Epithelial cell of esophagus (primary cell): ENCODE data around the gene MMP11.
"Not testable (repeated sequence)": the region's sequence is repeated elsewhere in the genome, so short reads cannot be mapped to it uniquely, and the experiment has no call there.

ENCODE experiments used
- DNase-seq: peaks from one replicate; pipeline ENCODE4 v3.0.0; 2010; ENCODE audit warnings: low read depth
- H3K4me3 ChIP-seq: 2 replicates; pipeline ENCODE4 v1.5.1; 2011; ENCODE audit warnings: mild to moderate bottlenecking, low read length, control low read depth
- CTCF ChIP-seq: IDR thresholded peaks from 2 replicates; pipeline ENCODE4 v1.5.1; 2011; ENCODE audit warnings: low read depth, mild to moderate bottlenecking, low read length, control low read depth, inconsistent platforms; ENCODE audit not compliant: insufficient read depth; ENCODE audit errors: missing control alignments

The MMP11 gene

DNA sequence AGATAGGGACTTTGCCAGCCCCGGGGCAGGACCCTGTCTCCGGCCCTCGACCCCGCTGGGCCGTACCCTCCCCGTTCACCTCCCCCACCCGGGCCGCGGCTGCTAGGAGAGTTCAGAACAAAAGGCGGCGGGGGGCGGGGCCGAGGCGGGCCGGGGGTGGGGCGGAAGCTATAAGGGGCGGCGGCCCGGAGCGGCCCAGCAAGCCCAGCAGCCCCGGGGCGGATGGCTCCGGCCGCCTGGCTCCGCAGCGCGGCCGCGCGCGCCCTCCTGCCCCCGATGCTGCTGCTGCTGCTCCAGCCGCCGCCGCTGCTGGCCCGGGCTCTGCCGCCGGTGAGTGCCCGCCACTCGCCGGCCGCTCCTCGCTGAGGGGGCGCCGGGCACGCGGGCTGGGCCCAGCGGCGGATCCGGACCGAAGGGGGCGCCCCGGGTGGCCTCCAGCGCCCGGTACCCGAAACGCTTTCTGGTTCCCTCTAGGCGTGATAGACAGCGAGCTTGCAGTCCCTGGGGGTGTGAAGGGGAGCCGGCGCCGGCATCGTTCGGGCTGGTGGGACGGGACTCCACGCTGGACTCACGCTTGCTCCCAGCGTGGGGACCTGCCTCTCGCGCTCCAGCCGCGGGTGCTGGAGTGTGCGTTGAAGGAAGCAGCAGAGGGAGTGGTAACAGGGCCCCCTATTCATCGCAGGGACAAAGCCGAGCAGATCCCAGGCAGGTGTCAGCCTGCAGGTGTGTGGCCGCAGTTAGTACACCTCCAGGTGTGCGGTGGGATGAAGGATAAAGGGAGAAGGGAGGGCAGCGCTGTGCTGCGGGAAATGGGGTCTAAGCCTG is at the start of gene MMP11:
Gene MMP11, plus strand, starts transcription at position 201 of the 825 bp plus-strand sequence. Its CDS starts 22 bp downstream, at position 223.
- H3K4me3 ChIP-seq = peak within 1 kb of the TSS; percentile 32
- TF ChIP-seq CTCF = no peak
- DNase-seq = peak; percentile 17

GRCh38 chr22:23728108-23728507 is 44.5 kb upstream of the MMP11 start:
- H3K4me3 ChIP-seq, DNase-seq: not testable (repeated sequence)

DNA sequence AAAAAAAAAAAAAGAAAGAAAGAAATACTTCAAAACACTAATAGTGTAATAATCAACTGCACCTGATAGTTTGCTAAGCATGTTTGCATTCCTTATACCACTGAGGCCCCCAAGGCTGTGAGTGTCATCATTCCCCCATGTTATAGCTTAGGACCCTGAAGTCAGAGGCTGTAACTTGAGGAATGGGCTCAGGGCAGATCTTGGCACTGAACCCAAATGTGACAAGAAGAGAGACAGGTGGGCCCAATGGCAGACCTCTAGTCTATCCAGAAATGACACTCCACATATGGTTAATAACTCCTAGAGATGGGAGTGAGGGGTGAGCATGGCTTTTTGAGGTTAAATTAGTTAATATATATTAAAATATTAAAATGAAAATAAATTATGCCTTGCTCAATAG is 35.0 kb upstream of the MMP11 start:
- no peak for TF ChIP-seq CTCF
- no peak for DNase-seq
- H3K4me3 ChIP-seq = no peak overlapping the region

DNA sequence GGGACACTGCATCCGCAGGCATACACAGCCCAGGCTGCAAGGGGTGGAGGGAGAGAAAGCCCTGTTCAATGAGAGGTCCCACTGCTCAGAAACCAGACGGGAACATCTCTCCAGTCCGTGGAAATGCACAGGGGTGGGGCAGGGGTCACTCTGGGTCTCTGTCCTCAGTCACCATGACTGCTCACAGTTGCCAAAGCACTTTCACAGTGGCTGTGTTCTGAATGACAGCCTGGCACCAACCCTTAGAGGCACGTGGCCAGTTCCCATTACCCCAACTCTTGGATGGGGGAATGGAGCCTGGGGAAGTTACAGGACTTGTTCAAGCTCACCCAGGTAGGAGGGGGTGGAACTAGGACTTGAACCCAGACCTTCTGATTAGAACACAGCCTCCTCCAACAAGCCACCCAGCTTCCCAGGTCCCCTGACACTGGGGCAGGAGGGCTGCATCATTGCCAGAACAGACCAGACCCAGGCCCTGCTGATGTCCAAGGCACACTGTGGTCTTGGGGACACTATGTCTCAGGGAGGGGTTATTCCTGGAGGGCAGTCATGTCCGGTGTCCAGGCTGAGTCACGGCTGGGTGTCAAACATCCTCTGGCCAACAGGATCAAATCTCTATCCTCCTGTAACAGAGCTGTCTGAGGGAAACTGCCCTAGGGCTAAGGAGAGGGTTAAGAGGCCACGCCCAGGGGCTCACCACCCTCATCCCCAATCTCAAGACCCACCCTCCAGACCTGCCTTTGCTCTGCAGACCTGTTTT is 30.0 kb upstream of the MMP11 start:
- no peak for DNase-seq

DNA sequence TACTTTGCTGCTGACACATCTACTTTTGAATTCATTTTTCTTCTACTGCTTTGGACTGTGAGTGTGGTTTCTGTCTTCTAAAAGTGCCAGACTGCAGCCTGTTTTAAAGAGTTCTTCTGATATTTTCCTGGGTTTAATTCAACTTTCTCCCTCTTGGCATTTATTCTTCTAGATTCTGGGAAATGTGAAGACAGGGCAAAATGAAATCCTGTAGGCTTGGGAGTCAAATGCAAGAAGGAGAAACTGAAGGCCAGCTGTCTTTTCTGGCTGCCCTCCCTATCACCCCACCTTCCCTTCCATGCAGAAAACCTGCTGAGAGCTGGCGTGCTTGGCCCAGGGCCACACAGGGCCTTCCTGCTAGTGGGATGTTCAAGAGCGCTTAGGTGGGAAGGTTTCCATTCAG is 29.3 kb upstream of the MMP11 start:
- TF ChIP-seq CTCF = no peak
- H3K4me3 ChIP-seq = no peak overlapping the region
- no peak for DNase-seq

More for the DNA sequence above, 30.0 kb upstream of the MMP11 start:
- no peak for TF ChIP-seq CTCF
- no peak overlapping the region for H3K4me3 ChIP-seq

DNA sequence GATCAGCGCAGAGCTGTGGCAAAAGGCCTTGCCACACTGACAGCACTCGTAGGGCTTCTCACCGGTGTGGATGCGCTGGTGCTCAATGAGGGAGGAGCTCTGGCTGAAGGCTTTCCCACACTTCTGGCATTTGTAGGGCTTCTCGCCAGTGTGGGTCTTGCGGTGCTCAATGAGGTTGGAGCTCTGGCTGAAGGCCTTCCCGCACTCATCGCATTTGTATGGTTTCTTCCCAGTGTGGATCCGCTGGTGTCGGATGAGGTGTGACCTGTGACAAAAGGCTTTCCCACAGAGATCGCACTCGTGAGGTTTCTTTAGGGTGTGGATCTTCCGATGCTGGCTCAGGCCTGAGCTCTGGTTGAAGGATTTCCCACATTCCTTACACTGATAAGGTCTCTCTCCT is 28.6 kb upstream of the MMP11 start:
- DNase-seq = no peak
- no peak overlapping the region for H3K4me3 ChIP-seq
- no peak for TF ChIP-seq CTCF

DNA sequence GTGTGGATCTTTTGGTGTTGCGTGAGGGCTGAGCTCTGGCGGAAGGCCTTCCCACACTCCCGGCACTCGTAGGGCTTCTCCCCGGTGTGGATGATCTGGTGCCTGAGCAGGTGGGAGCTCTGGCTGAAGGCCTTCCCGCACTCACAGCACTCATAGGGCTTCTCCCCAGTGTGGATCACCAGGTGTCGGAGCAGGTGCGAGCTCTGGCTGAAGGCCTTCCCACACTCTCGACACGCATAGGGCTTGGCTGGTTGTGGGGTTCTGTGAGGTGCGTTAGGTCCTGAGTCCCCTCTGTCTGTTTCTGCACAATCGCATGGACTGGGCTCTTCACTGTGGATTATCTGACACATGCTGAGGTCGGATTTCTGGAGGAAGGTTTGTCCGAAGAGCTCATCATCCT is 28.2 kb upstream of the MMP11 start:
- no peak for TF ChIP-seq CTCF
- no peak for DNase-seq

More for the DNA sequence above, 28.2 kb upstream of the MMP11 start:
- H3K4me3 ChIP-seq = no peak overlapping the region
